Right renal cortex interstitium (tissue), 3 donors: ENCODE results near the gene MDM1. TPM values are rescaled to one million over a fixed set of nuclear protein-coding genes. Genes with fewer than 3 reads are reported as not detected.
A peak's percentile ranks its signal among the peaks of the same experiment; 100 is the strongest.

ENCODE experiments used
- DNase-seq, 3 donors: peaks; one replicate each; pipeline ENCODE4 v3.0.0-alpha.2; 2013; ENCODE audit warnings: low read depth in 3 of 3, low spot score in 2 of 3
- polyA plus RNA-seq, 3 donors: library from polyadenylated mRNA; unstranded; fragments of 120-200 nt; gene quantifications; one replicate each; pipeline ENCODE4 v1.2.1, GENCODE V29; 2013; ENCODE audit not compliant: insufficient read length in 3 of 3

MDM1 gene
- polyA plus RNA-seq = 10 to 100 TPM; 31.4 to 44.4 (median 36.4) TPM

GRCh38 chr12:68331869-68332727 lies at the start of gene MDM1:
Gene MDM1, minus strand, starts transcription at chr12:68332362. Its CDS starts 117 bp downstream, at chr12:68332245.
- DNase-seq = peak; percentile 93 to 97 (median 96)

GRCh38 chr12:68381476-68382219 lies 49.5 kb upstream of the MDM1 start:
- DNase-seq = no peak

GRCh38 chr12:68378872-68379606 lies 46.9 kb upstream of the MDM1 start:
- DNase-seq = no peak

GRCh38 chr12:68377881-68378280 lies 45.7 kb upstream of the MDM1 start:
- DNase-seq = no peak

- no peak for DNase-seq
Measured at GRCh38 chr12:68376901-68377300, 44.7 kb upstream of the MDM1 start.

- no peak for DNase-seq
Measured at GRCh38 chr12:68375756-68376695, 43.9 kb upstream of the MDM1 start.

GRCh38 chr12:68374307-68374982 lies 42.3 kb upstream of the MDM1 start:
- DNase-seq = no peak

GRCh38 chr12:68370667-68371066 lies 38.5 kb upstream of the MDM1 start:
- DNase-seq = no peak

- DNase-seq = no peak
Measured at GRCh38 chr12:68370006-68370590, 37.9 kb upstream of the MDM1 start.

- no peak for DNase-seq
Measured at GRCh38 chr12:68368327-68368726, 36.2 kb upstream of the MDM1 start.

- DNase-seq = no peak
Measured at GRCh38 chr12:68367903-68368302, 35.7 kb upstream of the MDM1 start.

GRCh38 chr12:68367116-68367515 lies 35.0 kb upstream of the MDM1 start:
- DNase-seq = no peak

- DNase-seq = peak; percentile 43 to 72 (median 65)
Measured at GRCh38 chr12:68364893-68365725, 32.9 kb upstream of the MDM1 start.

GRCh38 chr12:68364328-68364727 lies 32.2 kb upstream of the MDM1 start:
- DNase-seq = no peak

- DNase-seq = no peak
Measured at GRCh38 chr12:68361953-68362352, 29.8 kb upstream of the MDM1 start.

GRCh38 chr12:68359674-68360073 lies 27.5 kb upstream of the MDM1 start:
- no peak for DNase-seq

- DNase-seq = peak; percentile 45 to 72 (median 59)
Measured at GRCh38 chr12:68358532-68359485, 26.6 kb upstream of the MDM1 start.
